Activated CD8-positive, alpha-beta T cell treated with anti-CD3 and anti-CD28 coated beads for 36 hours (primary cell): ENCODE results near the gene ATR. TPM values are rescaled to one million over a fixed set of nuclear protein-coding genes. Genes with fewer than 3 reads are reported as not detected.
"Not testable (repeated sequence)": the region's sequence is repeated elsewhere in the genome, so short reads cannot be mapped to it uniquely, and the experiment has no call there.

Experiments
- ATAC-seq: fragments of 200-7000 bp; cut with Tn5 transposase; one replicate; pipeline ENCODE4 v1.10.0; 2021; ENCODE audit warnings: mild to moderate bottlenecking, moderate library complexity
- CTCF ChIA-PET: fragments of 350-600 bp; sonication (Branson Sonifier 250); formaldehyde crosslinking; loops from one replicate; lab custom pipeline; 2021; ENCODE audit warnings: antibody characterized with exemption; lab: Charles Lee
- POLR2A ChIA-PET: fragments of 350-600 bp; sonication (Branson Sonifier 250); formaldehyde crosslinking; loops from one replicate; lab custom pipeline; 2021; ENCODE audit warnings: antibody characterized with exemption; lab: Charles Lee
- DNase-seq: peaks from one replicate; pipeline ENCODE4 v3.0.0-alpha.2; 2020
- H3K27ac Mint-ChIP-seq: one replicate; pipeline ENCODE4 v1.8.0; 2021; ENCODE audit warnings: mild to moderate bottlenecking, mixed read lengths
- H3K27me3 Mint-ChIP-seq: one replicate; pipeline ENCODE4 v1.8.0; 2021; ENCODE audit warnings: mixed read lengths
- H3K36me3 Mint-ChIP-seq: one replicate; pipeline ENCODE4 v1.8.0; 2021; ENCODE audit warnings: low read depth, mixed read lengths
- H3K4me1 Mint-ChIP-seq: one replicate; pipeline ENCODE4 v1.8.0; 2021; ENCODE audit warnings: low read depth, mixed read lengths
- H3K4me3 Mint-ChIP-seq: one replicate; pipeline ENCODE4 v1.8.0; 2021; ENCODE audit warnings: mild to moderate bottlenecking, moderate library complexity, mixed read lengths
- H3K9me3 Mint-ChIP-seq: one replicate; pipeline ENCODE4 v1.8.0; 2021; ENCODE audit warnings: mixed read lengths
- intact Hi-C: fragments of 100-400 bp; cut with micrococcal nuclease; formaldehyde crosslinking; loops from one replicate; pipeline ENCODE4 v1.10.0; 2022
- total RNA-seq, 2 experiments: library from RNA; stranded (reverse); gene quantifications; one replicate each; pipeline ENCODE4 v1.2.3, GENCODE V29; 2021
- TF ChIP-seq, protein P1 (sequence below): fragments of 200-600 bp; IDR thresholded peaks from one replicate; pipeline ENCODE4 v1.8.0; 2022; ENCODE audit warnings: antibody characterized with exemption, mild to moderate bottlenecking

The ATR gene
- total RNA-seq, 2 experiments from 2014 or later = 34.2 to 39.0 TPM

DNA sequence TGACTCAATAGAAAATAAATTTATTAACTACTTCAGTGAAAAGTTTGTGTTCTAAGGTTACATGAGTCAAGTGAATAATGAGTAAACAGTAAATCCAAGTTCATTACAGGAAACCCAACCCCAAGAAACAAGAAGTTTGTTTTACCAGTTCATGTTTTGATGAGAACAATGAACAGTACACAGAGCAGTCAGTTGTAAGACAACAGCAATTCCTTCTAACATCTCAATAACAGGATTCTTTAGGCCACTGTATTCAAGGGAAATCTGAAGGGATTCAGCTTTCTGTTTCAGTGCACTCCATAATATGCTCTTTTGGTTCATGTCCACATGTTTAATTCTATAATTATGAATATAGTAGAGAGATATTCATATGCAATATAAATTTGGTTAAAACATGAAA is 18.4 kb downstream of the ATR start:
- no peak for ATAC-seq
- H3K36me3 Mint-ChIP-seq = peaks cover 39% of the 10 kb centered on the region
- no peak for DNase-seq
- TF ChIP-seq, protein P1, sequence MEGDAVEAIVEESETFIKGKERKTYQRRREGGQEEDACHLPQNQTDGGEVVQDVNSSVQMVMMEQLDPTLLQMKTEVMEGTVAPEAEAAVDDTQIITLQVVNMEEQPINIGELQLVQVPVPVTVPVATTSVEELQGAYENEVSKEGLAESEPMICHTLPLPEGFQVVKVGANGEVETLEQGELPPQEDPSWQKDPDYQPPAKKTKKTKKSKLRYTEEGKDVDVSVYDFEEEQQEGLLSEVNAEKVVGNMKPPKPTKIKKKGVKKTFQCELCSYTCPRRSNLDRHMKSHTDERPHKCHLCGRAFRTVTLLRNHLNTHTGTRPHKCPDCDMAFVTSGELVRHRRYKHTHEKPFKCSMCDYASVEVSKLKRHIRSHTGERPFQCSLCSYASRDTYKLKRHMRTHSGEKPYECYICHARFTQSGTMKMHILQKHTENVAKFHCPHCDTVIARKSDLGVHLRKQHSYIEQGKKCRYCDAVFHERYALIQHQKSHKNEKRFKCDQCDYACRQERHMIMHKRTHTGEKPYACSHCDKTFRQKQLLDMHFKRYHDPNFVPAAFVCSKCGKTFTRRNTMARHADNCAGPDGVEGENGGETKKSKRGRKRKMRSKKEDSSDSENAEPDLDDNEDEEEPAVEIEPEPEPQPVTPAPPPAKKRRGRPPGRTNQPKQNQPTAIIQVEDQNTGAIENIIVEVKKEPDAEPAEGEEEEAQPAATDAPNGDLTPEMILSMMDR = no peak
- no peaks in the 10 kb centered on the region for H3K27me3 Mint-ChIP-seq
- no peak overlapping the region for H3K4me3 Mint-ChIP-seq
- H3K27ac Mint-ChIP-seq = no peak overlapping the region
- no peaks in the 10 kb centered on the region for H3K9me3 Mint-ChIP-seq
- POLR2A ChIA-PET = no interaction called here
- CTCF ChIA-PET = no interaction called here
- H3K4me1 Mint-ChIP-seq = peaks cover 5% of the 10 kb centered on the region
- intact Hi-C loops = no loop called here

DNA sequence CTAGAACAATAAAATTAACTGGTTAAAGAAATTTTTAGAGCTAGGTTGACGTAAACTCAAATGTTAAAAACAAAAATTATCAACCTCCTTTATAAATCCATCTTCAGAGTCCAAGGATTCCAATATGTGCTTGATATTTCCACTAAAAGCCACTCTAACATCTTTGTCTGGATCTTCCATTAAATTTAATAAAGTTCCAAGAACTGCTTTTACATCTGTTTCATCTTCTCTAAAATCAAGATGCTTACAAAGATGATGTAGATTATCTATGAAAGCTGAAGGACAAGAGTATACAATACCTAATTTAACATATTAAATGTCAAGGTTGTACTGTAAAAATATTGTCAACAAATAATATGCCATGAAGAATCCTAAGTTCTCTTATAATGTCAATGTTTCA is 24.8 kb downstream of the ATR start:
- ChIA-PET POLR2A (interaction anchor here (0.7 to 1.3 kb wide), 2 partner anchors 25 to 858 kb away, joined by 3 to 4 read pairs; partner anchors contain the start of gene ATR), CTCF (no interaction called here)
- no peak overlapping the region for H3K27ac Mint-ChIP-seq
- H3K27me3 Mint-ChIP-seq = no peaks in the 10 kb centered on the region
- H3K4me1 Mint-ChIP-seq = no peaks in the 10 kb centered on the region
- intact Hi-C loops = no loop called here
- no peak overlapping the region for H3K4me3 Mint-ChIP-seq
- peaks cover 2% of the 10 kb centered on the region for H3K9me3 Mint-ChIP-seq
- DNase-seq (no peak), ATAC-seq (no peak)
- peaks cover 54% of the 10 kb centered on the region for H3K36me3 Mint-ChIP-seq
- TF ChIP-seq, protein P1 = no peak

DNA sequence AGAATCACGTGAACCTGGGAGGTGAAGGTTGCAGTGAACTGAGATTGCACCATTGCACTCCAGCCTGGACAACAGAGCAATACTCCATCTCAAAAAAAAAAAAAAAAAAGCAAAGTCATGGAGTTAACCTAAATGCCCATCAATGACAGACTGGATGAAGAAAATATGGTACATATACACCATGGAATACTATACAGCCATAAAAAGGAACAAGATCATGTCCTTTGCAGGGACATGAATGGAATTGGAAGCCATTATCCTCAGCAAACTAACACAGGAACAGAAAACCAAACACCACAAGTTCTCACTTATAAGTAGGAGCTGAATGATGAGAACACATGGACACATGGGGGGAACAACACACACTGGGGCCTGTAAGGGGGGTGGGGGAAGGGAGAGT is 26.0 kb downstream of the ATR start:
- CTCF ChIA-PET, H3K4me1 Mint-ChIP-seq, H3K27ac Mint-ChIP-seq, DNase-seq, intact Hi-C loops, H3K4me3 Mint-ChIP-seq, H3K27me3 Mint-ChIP-seq, ATAC-seq, H3K9me3 Mint-ChIP-seq: not testable (repeated sequence)
- POLR2A ChIA-PET = interaction anchor here (1.3 kb wide), 1 partner anchor 26 kb away, joined by 4 read pairs; the partner anchor contains the start of gene ATR
- peaks cover 56% of the 10 kb centered on the region for H3K36me3 Mint-ChIP-seq

DNA sequence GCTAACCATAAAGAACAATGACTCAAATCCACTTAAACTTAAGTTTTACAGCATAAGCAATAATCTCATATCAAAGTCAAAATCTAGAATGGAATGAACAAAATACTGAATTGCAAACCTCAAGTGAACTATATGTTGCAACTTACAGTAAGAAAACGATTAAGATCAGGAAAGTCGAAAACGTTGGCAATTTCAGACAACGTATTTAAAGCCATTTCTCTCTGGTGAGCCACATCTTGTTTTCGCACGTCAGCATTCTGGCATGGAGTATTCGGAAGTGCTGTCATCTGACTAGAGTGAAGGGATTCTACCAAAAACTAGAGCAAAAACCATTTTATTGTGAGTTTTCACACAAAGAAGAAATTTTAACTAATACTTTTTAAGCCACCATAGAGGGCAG is 28.5 kb downstream of the ATR start:
- H3K9me3 Mint-ChIP-seq = peaks cover 2% of the 10 kb centered on the region
- CTCF ChIA-PET = no interaction called here
- no peak overlapping the region for H3K27ac Mint-ChIP-seq
- intact Hi-C loops = no loop called here
- no peak for ATAC-seq
- peaks cover 44% of the 10 kb centered on the region for H3K36me3 Mint-ChIP-seq
- H3K4me1 Mint-ChIP-seq = no peaks in the 10 kb centered on the region
- H3K27me3 Mint-ChIP-seq = no peaks in the 10 kb centered on the region
- TF ChIP-seq, protein P1 = no peak
- POLR2A ChIA-PET = no interaction called here
- no peak for DNase-seq
- H3K4me3 Mint-ChIP-seq = no peak overlapping the region

DNA sequence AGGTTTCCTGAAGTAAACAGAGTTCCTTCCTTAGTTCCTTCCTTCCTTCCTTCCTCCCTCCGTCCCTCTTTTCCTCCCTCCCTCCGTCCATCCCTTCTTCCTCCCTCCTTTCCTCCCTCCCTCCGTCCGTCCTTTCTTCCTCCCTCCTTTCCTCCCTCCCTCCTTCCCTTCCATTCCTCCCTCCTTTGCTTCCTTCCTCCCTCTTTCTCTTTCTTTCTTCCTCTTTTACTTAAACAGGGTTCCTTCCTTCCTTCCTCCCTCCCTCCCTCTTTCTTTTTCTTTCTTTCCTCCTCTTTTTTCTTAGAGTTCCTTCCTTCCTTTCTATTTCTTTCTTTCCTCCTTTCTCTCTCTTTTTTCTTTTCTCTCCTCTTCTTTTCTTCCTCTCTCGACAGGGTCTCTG is 35.2 kb downstream of the ATR start:
- no peaks in the 10 kb centered on the region for H3K9me3 Mint-ChIP-seq
- DNase-seq (no peak), ATAC-seq (no peak)
- H3K4me1 Mint-ChIP-seq = no peaks in the 10 kb centered on the region
- intact Hi-C loops = no loop called here
- ChIA-PET CTCF (interaction anchor here (0.6 kb wide), 1 partner anchor 947 kb away, joined by 4 read pairs; no protein-coding TSS in a partner anchor), POLR2A (no interaction called here)
- H3K36me3 Mint-ChIP-seq = peaks cover 23% of the 10 kb centered on the region
- no peaks in the 10 kb centered on the region for H3K27me3 Mint-ChIP-seq
- H3K27ac Mint-ChIP-seq = no peak overlapping the region
- H3K4me3 Mint-ChIP-seq = no peak overlapping the region
- TF ChIP-seq, protein P1 = no peak
